ENCODE measurements around the gene NCF4. TPM values are rescaled to one million over a fixed set of nuclear protein-coding genes. Genes with fewer than 3 reads are reported as not detected.

The NCF4 gene
- total RNA-seq, 2 experiments from 2014 or later: 2.3 to 2.5 TPM

DNA sequence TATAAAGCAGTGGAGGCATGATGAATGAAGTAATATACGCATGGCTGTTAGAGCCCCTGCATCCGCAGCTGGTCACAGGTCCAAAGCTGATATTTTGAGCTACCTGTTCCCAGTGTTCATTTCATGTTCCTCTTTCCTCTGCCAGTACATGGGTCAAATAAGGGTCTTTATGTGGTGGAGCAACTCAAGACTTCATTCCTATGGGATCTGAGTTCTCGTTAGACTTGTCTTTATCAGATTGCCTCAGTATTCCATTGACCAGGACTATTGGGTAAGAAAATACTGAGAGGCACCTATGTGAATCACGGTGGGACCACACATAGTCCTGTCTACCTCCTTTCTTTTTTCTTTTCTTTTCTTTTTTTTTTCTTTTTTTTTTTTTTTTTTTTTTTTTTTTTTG, 25.2 kb downstream of the NCF4 start:
- peaks cover 16% of the 10 kb centered on the region for H3K9me3 Mint-ChIP-seq
- no peak for DNase-seq
- H3K4me3 Mint-ChIP-seq: no peak overlapping the region
- no peak overlapping the region for H3K27ac Mint-ChIP-seq
- H3K36me3 Mint-ChIP-seq: peaks cover 3% of the 10 kb centered on the region
- peaks cover 9% of the 10 kb centered on the region for H3K4me1 Mint-ChIP-seq
- H3K27me3 Mint-ChIP-seq: peaks cover 19% of the 10 kb centered on the region

DNA sequence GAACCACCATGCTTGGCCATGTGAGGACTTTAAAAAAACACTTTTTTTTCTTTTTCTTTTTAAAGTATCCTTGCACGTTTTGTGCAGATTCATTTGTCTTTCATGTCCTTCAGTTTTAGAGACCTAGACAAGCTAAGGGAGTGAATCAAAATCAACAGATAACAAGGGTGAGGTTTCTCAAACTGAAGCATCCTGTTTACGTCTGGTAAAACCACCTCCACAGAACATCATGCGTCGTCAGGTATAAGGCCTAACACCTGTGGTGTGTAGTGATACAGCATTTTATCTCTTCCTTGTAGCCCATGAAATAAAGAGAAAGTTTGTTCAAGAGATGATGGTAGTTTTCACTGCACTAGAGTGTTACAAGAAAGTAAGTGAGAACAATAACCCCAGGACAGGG, 26.4 kb downstream of the NCF4 start:
- Mint-ChIP-seq H3K4me1 (peaks cover 3% of the 10 kb centered on the region), H3K4me3 (no peak overlapping the region), H3K9me3 (peaks cover 8% of the 10 kb centered on the region), H3K36me3 (no peaks in the 10 kb centered on the region), H3K27me3 (peaks cover 19% of the 10 kb centered on the region), H3K27ac (no peak overlapping the region)
- no peak for DNase-seq

DNA sequence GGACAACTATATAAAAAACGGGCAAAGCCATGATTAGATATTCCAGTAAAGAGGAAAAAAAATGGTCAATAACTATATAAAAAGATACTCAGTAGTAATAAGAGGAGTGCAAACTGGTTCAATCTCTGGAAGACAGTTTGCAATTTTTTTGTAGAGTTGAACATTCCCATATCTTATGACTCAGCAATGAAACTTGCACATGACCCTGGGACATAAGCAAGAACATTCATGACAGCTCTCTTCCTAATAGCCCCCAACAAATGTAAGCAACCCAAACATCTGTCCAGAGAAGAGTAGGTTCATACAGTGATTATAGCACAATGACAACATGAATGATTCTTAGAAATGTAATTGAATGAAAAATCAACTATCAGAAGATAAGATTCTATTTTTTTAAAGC, 30.8 kb downstream of the NCF4 start:
- no peak for DNase-seq
- H3K9me3 Mint-ChIP-seq: peaks cover 3% of the 10 kb centered on the region
- no peaks in the 10 kb centered on the region for H3K27me3 Mint-ChIP-seq
- H3K4me3 Mint-ChIP-seq: no peak overlapping the region
- no peak overlapping the region for H3K27ac Mint-ChIP-seq
- no peaks in the 10 kb centered on the region for H3K36me3 Mint-ChIP-seq
- H3K4me1 Mint-ChIP-seq: no peaks in the 10 kb centered on the region

DNA sequence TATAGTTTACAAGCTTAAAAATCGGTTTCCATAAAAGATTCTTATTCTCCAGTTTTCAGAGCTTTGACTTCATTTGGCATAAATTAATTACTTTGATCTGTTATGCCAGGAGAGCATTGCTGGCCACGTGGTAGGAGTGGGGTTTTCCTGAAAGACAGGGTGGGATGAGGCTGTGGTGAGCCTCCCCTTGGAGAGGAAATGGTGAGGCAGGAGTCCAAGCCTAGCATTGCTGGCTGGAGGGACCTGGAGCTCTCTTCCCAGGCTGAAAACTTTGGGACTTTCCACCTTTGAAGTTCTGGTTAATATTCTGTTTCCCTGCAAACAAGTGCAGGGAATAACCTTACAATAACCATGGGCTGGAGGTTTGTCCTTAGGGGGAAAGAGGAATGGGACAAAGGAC, 31.5 kb downstream of the NCF4 start:
- H3K27me3 Mint-ChIP-seq: no peaks in the 10 kb centered on the region
- DNase-seq: no peak
- no peaks in the 10 kb centered on the region for H3K36me3 Mint-ChIP-seq
- H3K4me1 Mint-ChIP-seq: no peaks in the 10 kb centered on the region
- no peak overlapping the region for H3K4me3 Mint-ChIP-seq
- H3K9me3 Mint-ChIP-seq: peaks cover 3% of the 10 kb centered on the region
- no peak overlapping the region for H3K27ac Mint-ChIP-seq

DNA sequence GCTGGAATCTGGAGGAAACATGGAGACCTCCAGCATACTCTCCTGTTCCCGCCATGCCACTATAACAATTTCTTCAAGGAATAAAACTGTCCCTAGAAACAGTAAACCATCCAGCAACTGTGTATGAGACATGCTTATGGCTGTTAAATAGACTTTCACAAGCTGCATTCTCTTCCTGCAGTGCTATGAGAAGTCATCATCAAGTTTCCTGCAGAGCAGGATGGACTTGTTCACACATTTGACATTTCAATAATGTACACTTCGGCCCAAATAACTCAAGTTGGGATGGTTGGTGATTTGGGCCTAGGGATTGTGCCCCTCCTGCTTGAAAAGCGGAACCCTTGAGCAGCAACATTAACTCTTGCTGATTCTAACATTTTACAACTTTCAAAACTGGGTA, 32.5 kb downstream of the NCF4 start:
- H3K27ac Mint-ChIP-seq: no peak overlapping the region

DNA sequence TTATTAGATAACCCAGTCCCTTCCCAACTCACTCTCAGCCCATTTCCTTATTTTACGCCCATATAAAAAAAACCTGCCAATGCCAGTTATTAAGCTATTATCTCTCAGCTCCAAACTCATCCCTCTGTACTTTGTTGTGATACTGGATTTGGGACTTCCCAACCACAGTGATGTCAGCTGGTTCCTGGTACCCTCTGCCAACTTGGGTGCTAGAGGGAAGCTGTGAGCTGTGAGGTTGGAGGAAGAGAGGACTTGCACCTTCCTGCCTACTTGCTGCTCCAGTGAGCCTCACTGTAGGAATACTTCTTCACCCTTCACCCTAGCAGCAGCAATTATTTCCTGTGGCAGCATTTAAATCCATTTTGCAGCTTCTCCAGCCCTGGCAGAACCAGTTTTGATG, 33.5 kb downstream of the NCF4 start:
- H3K4me3 Mint-ChIP-seq: no peak overlapping the region
- no peak overlapping the region for H3K27ac Mint-ChIP-seq
- no peak for DNase-seq
- peaks cover 3% of the 10 kb centered on the region for H3K9me3 Mint-ChIP-seq
- H3K36me3 Mint-ChIP-seq: no peaks in the 10 kb centered on the region
- H3K4me1 Mint-ChIP-seq: no peaks in the 10 kb centered on the region
- peaks cover 9% of the 10 kb centered on the region for H3K27me3 Mint-ChIP-seq

More for the DNA sequence above, 32.5 kb downstream of the NCF4 start:
- peaks cover 3% of the 10 kb centered on the region for H3K9me3 Mint-ChIP-seq
- H3K36me3 Mint-ChIP-seq: no peaks in the 10 kb centered on the region
- H3K4me1 Mint-ChIP-seq: no peaks in the 10 kb centered on the region
- peaks cover 3% of the 10 kb centered on the region for H3K27me3 Mint-ChIP-seq
- no peak overlapping the region for H3K4me3 Mint-ChIP-seq
- DNase-seq: no peak

DNA sequence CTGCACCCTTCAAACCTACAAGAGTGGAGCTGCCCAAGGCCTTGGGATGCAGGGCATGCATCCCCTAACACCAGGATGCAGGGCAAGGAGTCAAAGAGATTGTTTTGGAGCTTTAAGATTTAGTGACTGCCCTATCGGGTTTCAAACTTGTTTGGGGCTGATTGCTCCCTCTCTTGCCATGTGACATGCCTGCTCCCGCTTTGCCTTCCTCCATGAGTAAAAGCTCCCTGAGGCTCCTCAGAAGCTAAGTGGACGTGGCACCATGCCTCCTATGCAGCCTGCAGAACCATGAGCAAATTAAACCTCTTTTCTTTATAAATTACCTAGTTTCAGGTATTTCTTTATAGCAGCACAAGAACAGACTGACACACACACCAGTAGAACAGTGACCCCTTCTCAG, 36.8 kb downstream of the NCF4 start:
- no peak for DNase-seq
- Mint-ChIP-seq H3K27me3 (peaks cover 18% of the 10 kb centered on the region), H3K36me3 (no peaks in the 10 kb centered on the region), H3K4me3 (no peak overlapping the region), H3K4me1 (no peaks in the 10 kb centered on the region), H3K9me3 (peaks cover 3% of the 10 kb centered on the region), H3K27ac (no peak overlapping the region)

DNA sequence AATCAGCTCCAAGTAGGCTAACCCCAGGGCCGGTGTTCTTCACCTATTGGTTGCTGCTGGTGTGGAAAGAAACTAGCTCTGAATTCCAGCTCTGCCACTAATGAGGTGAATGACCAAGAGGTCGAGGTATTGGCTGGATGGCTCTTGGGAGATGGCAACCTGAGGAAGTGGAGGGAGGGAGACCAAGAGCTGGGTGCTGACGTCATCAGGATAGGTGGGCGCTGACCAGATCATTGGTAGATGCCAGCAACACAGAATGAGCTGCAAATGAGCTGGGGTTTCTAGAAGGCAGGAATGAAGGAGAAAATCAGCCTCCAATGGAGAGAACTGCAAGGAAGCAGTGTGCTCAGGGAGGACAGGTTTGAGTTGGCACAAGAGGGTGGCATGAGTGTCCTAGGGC, 37.9 kb downstream of the NCF4 start:
- no peaks in the 10 kb centered on the region for H3K4me1 Mint-ChIP-seq
- H3K27ac Mint-ChIP-seq: no peak overlapping the region
- H3K9me3 Mint-ChIP-seq: peaks cover 3% of the 10 kb centered on the region

DNA sequence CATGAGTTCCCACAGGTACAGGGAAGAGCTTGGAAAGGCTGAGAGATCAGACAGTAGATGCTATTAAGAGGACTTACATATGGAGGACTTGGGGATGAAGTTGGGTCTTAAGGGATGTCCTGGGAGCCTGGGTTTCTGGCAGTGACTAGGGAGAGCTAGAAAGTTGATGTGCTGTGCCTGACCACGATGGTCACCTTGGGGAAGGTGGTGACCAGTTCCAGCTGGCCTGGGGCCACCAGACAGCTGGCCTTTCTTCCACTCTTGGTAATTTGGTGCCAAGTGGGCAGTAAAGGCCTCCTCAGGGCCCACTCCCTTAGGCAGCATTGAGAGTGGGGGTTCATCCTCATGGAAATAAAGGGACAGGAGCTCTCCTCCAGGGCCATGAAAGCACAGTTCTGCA, 38.7 kb downstream of the NCF4 start:
- DNase-seq: no peak
- H3K4me1 Mint-ChIP-seq: no peaks in the 10 kb centered on the region
- peaks cover 3% of the 10 kb centered on the region for H3K9me3 Mint-ChIP-seq
- no peak overlapping the region for H3K27ac Mint-ChIP-seq
- H3K4me3 Mint-ChIP-seq: no peak overlapping the region
- no peaks in the 10 kb centered on the region for H3K36me3 Mint-ChIP-seq
- H3K27me3 Mint-ChIP-seq: peaks cover 31% of the 10 kb centered on the region

More for the DNA sequence above, 37.9 kb downstream of the NCF4 start:
- no peak for DNase-seq
- Mint-ChIP-seq H3K36me3 (no peaks in the 10 kb centered on the region), H3K27me3 (peaks cover 25% of the 10 kb centered on the region), H3K4me3 (no peak overlapping the region)

DNA sequence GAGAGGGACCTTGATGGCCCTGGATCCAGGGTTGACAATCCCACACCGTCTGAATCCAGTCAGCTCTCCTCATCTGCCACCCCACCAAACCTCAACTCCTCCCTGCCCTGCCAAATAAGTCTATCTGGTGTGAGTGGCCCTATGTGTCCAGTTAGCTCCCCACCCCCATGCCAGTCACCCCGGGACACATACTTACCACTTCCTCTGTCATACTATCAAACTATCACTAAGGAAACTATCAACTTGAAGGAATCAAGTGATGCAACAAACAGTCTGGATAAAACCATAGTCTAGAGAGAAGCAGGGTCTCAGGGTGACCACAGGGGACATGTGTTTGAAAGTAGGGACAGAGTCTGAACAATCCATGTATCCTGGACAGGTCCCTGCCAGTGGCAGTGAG, 39.4 kb downstream of the NCF4 start:
- peaks cover 3% of the 10 kb centered on the region for H3K9me3 Mint-ChIP-seq
- H3K4me3 Mint-ChIP-seq: no peak overlapping the region
- H3K36me3 Mint-ChIP-seq: no peaks in the 10 kb centered on the region
- peaks cover 37% of the 10 kb centered on the region for H3K27me3 Mint-ChIP-seq
- no peaks in the 10 kb centered on the region for H3K4me1 Mint-ChIP-seq
- no peak for DNase-seq
- no peak overlapping the region for H3K27ac Mint-ChIP-seq

DNA sequence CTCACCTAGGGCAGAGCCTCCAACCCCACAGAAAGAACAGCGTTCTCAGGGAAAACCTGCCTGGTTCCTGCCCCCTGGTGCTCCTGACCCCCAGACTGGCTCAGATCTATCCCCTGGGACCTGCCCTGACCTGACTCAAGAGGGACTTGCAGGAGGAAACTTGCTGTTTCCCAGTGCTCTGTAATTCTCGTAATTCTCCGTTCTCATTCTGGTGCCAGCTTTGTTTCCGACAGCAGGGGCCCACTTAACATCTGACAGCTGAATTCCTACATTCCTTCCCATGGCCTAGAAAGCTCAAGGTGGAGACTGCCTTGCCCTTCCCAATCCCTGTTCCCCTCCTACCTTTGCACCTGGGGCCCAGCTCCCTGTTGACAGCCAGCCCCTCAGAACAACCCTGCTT, 40.1 kb downstream of the NCF4 start:
- Mint-ChIP-seq H3K9me3 (peaks cover 2% of the 10 kb centered on the region), H3K27me3 (peaks cover 37% of the 10 kb centered on the region), H3K36me3 (no peaks in the 10 kb centered on the region), H3K4me3 (no peak overlapping the region), H3K27ac (no peak overlapping the region), H3K4me1 (no peaks in the 10 kb centered on the region)
- DNase-seq: no peak

DNA sequence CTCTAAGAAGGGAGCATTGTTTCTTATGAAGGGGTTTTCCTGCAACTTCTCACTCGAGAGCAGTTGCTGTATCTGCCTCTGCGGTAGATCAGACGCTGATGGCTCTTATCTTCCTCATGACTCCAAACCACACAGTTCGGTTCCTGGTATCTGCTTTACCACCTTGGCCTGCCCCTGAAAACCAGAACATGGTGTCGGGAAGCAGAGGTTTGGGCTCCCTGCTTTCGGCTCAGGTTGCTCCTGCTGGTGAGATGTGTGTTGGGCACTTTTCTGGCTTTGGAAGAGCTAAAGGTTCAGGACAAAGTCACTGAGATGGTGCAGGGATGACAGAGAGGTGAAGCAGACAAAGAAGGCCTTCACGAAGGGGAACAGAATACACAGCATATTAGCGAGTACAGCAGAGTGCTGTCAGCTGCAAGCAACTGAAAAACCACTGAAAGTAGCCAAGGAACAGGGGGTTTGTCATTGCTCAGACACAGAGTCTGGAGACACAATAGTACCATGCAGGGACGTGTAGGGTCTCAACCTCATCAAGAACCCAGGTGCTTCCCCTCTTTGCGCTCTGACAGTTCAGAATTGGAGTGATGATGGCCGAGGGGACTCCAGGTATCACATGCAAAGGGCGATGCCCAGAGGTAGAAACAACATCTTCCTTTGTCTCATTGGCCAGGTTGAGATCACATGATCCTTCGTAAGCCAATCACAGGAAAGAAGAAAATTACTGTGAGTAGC, 40.8 kb downstream of the NCF4 start:
- Mint-ChIP-seq H3K4me3 (no peak overlapping the region), H3K9me3 (no peaks in the 10 kb centered on the region), H3K27me3 (peaks cover 42% of the 10 kb centered on the region), H3K4me1 (no peaks in the 10 kb centered on the region), H3K36me3 (no peaks in the 10 kb centered on the region), H3K27ac (no peak overlapping the region)
- DNase-seq: no peak

DNA sequence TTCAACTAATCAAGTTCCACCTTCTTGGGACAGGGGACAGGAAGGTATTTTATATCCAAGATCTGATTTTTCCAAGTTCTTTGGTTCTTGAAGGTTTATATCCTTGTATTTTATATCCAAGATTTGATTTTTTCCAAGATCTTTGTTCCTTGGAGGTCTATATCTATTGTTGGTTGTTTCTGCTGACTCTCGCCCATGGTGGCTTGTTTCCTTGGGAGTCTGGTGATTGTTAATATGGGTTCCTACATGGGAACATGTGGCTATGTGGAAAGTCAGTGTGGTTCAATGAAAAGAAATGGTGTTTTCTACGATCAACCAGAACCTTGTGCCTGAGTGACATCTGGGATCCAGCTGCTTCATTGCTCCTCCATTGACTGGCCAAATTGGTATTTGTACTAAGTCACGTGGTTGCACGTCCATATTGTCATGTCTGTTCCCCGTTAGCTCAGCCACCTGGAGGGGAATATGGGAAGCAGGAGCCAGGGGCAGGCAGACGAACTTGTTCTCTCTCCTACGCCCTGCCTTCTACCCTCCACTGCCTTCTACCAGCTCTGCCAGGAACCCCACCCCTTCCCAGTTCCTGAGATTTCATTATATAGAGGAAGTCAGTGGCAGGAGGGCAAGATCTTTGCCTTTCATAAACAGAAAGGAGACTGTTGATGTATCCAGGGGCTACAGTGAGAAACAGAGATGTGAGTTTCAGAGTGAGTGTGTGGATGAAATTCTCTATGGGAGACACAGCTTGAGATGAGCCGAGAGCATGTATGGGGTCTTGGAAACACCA, 41.5 kb downstream of the NCF4 start:
- DNase-seq: no peak
- Mint-ChIP-seq H3K4me3 (no peak overlapping the region), H3K4me1 (no peaks in the 10 kb centered on the region), H3K36me3 (no peaks in the 10 kb centered on the region), H3K9me3 (no peaks in the 10 kb centered on the region), H3K27ac (no peak overlapping the region), H3K27me3 (peaks cover 42% of the 10 kb centered on the region)

DNA sequence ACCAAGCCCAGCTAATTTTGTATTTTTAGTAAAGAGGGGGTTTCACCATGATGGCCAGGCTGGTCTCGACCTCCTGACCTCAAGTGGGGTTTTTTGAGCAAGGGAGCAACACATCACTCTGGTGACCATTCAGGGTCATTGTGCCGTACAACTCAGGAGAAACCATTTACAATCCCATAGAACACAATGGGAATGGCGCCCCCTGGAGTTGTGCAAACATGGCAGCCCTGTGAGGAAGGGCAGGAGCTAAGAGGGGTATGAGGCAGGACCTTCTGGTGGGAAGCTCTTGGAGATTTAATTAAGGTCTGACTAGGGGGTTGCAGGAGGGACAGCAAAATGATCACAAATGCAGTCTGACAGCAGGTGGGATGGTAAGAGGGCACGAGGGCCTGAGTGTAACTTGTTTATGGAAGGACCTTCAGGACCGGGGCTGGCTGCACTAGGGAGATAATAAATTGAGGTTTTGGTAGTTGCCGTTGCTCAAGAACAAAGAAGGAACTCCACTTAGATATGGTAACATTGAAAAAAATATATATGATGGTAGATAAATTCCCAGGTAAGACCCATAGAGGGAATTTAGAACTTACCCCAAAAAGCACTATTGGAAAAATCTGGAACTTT, 43.6 kb downstream of the NCF4 start:
- Mint-ChIP-seq H3K4me3 (no peak overlapping the region), H3K9me3 (no peaks in the 10 kb centered on the region), H3K27ac (no peak overlapping the region), H3K27me3 (peaks cover 39% of the 10 kb centered on the region), H3K4me1 (no peaks in the 10 kb centered on the region), H3K36me3 (no peaks in the 10 kb centered on the region)
- DNase-seq: no peak

DNA sequence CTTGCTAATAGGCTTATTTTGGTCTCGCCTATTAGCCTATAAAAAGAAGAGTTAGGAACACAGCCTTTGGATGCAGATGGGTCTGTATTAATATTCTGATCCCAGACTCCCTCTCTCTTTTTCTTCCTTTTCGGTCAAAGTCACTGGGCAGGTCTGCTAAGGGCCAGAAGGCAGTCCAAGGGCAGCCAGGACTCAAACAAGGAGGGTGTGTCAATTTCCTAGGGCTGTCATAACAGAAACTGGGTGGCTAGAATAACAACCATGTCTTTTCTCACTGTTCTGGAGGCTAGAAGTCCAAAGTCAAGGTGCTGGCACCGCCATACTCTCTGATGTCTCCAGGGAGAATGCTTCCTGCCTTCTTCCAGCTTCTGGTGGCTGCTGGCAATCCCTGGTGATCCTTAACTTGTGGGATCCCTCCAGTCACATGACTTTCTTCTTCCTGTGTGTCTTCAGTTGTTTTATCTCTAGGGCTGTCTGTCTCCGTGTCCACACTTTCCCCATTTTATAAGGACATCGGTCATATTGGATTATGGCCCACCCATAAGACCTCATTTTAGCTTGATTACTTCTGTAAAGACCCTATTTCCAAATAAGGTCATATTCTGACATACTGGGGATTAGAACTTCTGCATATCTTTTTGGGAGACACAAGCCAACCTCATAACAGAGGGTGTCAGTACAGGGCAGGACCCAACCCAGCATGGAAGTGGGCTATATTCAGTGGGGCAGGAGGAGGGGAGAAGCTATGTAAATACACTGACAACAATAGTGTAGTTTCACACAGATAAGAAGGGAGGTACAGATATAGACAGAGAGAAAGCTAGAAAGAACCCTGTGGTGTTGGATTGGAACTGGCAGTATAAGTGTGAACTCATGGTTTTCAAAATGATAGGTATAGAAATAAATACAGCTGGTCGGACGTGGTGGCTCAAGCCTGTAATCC, 46.7 kb downstream of the NCF4 start:
- Mint-ChIP-seq H3K4me1 (no peaks in the 10 kb centered on the region), H3K27me3 (peaks cover 38% of the 10 kb centered on the region), H3K27ac (no peak overlapping the region), H3K9me3 (no peaks in the 10 kb centered on the region), H3K4me3 (no peak overlapping the region), H3K36me3 (no peaks in the 10 kb centered on the region)
- no peak for DNase-seq

All from activated naive CD8-positive, alpha-beta T cell treated with anti-CD3 and anti-CD28 coated beads for 36 hours (primary cell).